HepG2 (cell line): ENCODE data around the gene BRD3. TPM values are rescaled to one million over a fixed set of nuclear protein-coding genes. Genes with fewer than 3 reads are reported as not detected.

Experiments
- CENPT ChIP-seq: sonication (generic); formaldehyde crosslinking; IDR thresholded peaks from 2 replicates; pipeline ENCODE4 v1.8.0; 2022; ENCODE audit warnings: low read depth, mild to moderate bottlenecking, moderate library complexity, missing genetic modification reagents
- DR1 ChIP-seq: sonication (generic); formaldehyde crosslinking; IDR thresholded peaks from 2 replicates; pipeline ENCODE4 v1.8.0; 2021; ENCODE audit warnings: mild to moderate bottlenecking, missing genetic modification reagents, inconsistent platforms
- HNRNPLL ChIP-seq: fragments of 200-400 bp; formaldehyde crosslinking; IDR thresholded peaks from 2 replicates; pipeline ENCODE4 v1.6.1; 2017; ENCODE audit warnings: mild to moderate bottlenecking, low read depth, low read length; ENCODE audit not compliant: poor library complexity, severe bottlenecking
- MBD4 ChIP-seq: IDR thresholded peaks from 2 replicates; pipeline ENCODE4 v1.6.1; 2012; ENCODE audit warnings: low read length, inconsistent platforms, borderline replicate concordance
- PCBP1 ChIP-seq: fragments of 200-400 bp; formaldehyde crosslinking; IDR thresholded peaks from 2 replicates; pipeline ENCODE4 v1.6.1; 2017; ENCODE audit warnings: mild to moderate bottlenecking, low read depth, low read length, borderline replicate concordance
- RBAK ChIP-seq: sonication (generic); formaldehyde crosslinking; IDR thresholded peaks from 2 replicates; pipeline ENCODE4 v1.5.1; 2020; ENCODE audit warnings: mild to moderate bottlenecking, missing genetic modification reagents
- RXRB ChIP-seq: IDR thresholded peaks from 2 replicates; pipeline ENCODE4 v1.6.1; 2016; ENCODE audit warnings: borderline replicate concordance, missing genetic modification reagents, missing compliant biosample characterization
- SAP130 ChIP-seq: IDR thresholded peaks from 2 replicates; pipeline ENCODE4 v1.6.1; 2016; ENCODE audit warnings: low read depth
- SATB2 ChIP-seq: sonication (generic); formaldehyde crosslinking; IDR thresholded peaks from 2 replicates; pipeline ENCODE4 v1.5.0; 2020; ENCODE audit warnings: missing genetic modification reagents
- SP5 ChIP-seq: IDR thresholded peaks from 2 replicates; pipeline ENCODE4 v1.6.1; 2016; ENCODE audit warnings: low read depth, borderline replicate concordance
- SRSF9 ChIP-seq: fragments of 200-400 bp; formaldehyde crosslinking; IDR thresholded peaks from 2 replicates; pipeline ENCODE4 v1.6.1; 2018; ENCODE audit warnings: borderline replicate concordance, mild to moderate bottlenecking, low read depth, low read length; ENCODE audit not compliant: insufficient read depth, poor library complexity, severe bottlenecking
- ZNF180 ChIP-seq: sonication (generic); formaldehyde crosslinking; IDR thresholded peaks from 2 replicates; pipeline ENCODE4 v1.4.0; 2020; ENCODE audit warnings: low read depth, missing genetic modification reagents, borderline replicate concordance
- ZNF792 ChIP-seq: IDR thresholded peaks from 2 replicates; pipeline ENCODE4 v1.6.1; 2016
- polyA plus RNA-seq, 8 experiments: library from polyadenylated mRNA; depleted of rRNA in 3 of 8; stranded (reverse) in 7 of 8; unstranded in 1 of 8; fragments of >200 nt; fragmentation: Illumina TruSeq in 4 of 8; extraction: Trizol in 4 of 8; gene quantifications; 2 replicates each; pipeline versions ENCODE4 v1.2.1 to v1.2.3, GENCODE V29; 2011 to 2016; ENCODE audit warnings: low read depth in 4 of 8, missing spikeins in 1 of 8, mixed read lengths in 1 of 8; ENCODE audit not compliant: insufficient read depth in 1 of 8
- total RNA-seq, 5 experiments: library from RNA; depleted of rRNA; stranded (reverse); fragments of >200 nt; fragmentation: Illumina TruSeq; extraction: Trizol; gene quantifications; 2 replicates each; pipeline ENCODE4 v1.2.3, GENCODE V29; 2016; ENCODE audit warnings: low read depth in 1 of 5
- TF ChIP-seq, protein P1 (sequence below): sonication (generic); formaldehyde crosslinking; IDR thresholded peaks from 2 replicates; pipeline ENCODE4 v1.4.0; 2020; ENCODE audit warnings: missing genetic modification reagents, mild to moderate bottlenecking, borderline replicate concordance
- TF ChIP-seq, protein P2 (sequence below): sonication (generic); formaldehyde crosslinking; IDR thresholded peaks from 2 replicates; pipeline ENCODE4 v1.4.0; 2020; ENCODE audit warnings: missing genetic modification reagents, borderline replicate concordance
- TF ChIP-seq, protein P3 (sequence below): sonication (generic); formaldehyde crosslinking; IDR thresholded peaks from 2 replicates; pipeline ENCODE4 v1.8.1; 2023; ENCODE audit warnings: mild to moderate bottlenecking, missing genetic modification reagents
- TF ChIP-seq, protein P4 (sequence below): sonication (generic); formaldehyde crosslinking; IDR thresholded peaks from 2 replicates; pipeline ENCODE4 v1.4.0; 2020; ENCODE audit warnings: missing genetic modification reagents

Gene BRD3
- total and polyA plus RNA-seq, 2 of the 13 experiments (the other 11 are each of a cell fraction or from before 2014, with no cell fraction given) = 5.9 to 12.9 TPM

DNA sequence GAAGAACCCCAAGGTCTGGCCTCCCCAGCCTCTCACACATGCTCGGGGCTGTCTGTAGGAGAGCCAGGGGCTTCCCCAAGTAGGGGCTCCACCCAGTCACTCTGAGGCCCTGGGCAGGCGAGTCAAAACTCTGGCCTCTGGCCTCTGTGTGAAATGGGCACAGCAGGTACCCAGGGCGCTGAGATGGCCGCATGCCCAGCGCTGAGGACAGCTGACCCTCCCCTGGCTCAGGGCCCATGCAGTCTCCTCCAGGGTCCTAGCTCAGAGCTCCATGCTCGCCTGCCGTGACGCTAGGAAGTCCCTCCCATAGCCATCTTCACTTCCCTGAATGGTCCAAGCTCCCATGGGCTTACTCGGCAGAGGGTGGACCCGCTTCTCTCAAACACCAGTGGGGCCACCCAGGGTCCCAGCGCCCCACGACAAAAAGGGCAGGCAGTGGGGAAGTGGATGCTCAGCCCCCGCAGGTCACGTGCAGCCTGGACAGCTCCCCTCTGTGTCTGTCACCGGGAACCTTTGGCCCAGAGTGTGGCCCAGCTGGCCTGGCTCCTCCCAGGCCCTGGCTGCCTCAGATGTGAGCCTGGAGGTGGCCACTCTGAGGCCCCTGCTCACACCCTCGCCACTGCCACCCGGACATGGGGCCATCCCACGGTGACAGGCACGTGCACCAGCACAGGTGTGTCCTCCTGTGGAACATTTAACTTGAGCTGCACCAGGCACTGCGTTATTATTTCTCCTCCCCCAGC, 63.5 kb downstream of the BRD3 start (continued):
- TF ChIP-seq, protein P1, sequence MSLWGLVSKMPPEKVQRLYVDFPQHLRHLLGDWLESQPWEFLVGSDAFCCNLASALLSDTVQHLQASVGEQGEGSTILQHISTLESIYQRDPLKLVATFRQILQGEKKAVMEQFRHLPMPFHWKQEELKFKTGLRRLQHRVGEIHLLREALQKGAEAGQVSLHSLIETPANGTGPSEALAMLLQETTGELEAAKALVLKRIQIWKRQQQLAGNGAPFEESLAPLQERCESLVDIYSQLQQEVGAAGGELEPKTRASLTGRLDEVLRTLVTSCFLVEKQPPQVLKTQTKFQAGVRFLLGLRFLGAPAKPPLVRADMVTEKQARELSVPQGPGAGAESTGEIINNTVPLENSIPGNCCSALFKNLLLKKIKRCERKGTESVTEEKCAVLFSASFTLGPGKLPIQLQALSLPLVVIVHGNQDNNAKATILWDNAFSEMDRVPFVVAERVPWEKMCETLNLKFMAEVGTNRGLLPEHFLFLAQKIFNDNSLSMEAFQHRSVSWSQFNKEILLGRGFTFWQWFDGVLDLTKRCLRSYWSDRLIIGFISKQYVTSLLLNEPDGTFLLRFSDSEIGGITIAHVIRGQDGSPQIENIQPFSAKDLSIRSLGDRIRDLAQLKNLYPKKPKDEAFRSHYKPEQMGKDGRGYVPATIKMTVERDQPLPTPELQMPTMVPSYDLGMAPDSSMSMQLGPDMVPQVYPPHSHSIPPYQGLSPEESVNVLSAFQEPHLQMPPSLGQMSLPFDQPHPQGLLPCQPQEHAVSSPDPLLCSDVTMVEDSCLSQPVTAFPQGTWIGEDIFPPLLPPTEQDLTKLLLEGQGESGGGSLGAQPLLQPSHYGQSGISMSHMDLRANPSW (CRISPR knock-in tag) = no peak
- no peak for TF ChIP-seq CENPT (CRISPR knock-in tag)
- TF ChIP-seq PCBP1 = no peak
- no peak for TF ChIP-seq ZNF792 (CRISPR knock-in tag)
- TF ChIP-seq SATB2 (CRISPR knock-in tag) = no peak
- TF ChIP-seq, protein P2, sequence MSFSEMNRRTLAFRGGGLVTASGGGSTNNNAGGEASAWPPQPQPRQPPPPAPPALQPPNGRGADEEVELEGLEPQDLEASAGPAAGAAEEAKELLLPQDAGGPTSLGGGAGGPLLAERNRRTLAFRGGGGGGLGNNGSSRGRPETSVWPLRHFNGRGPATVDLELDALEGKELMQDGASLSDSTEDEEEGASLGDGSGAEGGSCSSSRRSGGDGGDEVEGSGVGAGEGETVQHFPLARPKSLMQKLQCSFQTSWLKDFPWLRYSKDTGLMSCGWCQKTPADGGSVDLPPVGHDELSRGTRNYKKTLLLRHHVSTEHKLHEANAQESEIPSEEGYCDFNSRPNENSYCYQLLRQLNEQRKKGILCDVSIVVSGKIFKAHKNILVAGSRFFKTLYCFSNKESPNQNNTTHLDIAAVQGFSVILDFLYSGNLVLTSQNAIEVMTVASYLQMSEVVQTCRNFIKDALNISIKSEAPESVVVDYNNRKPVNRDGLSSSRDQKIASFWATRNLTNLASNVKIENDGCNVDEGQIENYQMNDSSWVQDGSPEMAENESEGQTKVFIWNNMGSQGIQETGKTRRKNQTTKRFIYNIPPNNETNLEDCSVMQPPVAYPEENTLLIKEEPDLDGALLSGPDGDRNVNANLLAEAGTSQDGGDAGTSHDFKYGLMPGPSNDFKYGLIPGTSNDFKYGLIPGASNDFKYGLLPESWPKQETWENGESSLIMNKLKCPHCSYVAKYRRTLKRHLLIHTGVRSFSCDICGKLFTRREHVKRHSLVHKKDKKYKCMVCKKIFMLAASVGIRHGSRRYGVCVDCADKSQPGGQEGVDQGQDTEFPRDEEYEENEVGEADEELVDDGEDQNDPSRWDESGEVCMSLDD (CRISPR knock-in tag) = no peak
- TF ChIP-seq RBAK (CRISPR knock-in tag) = no peak
- TF ChIP-seq DR1 = no peak
- TF ChIP-seq, protein P3, sequence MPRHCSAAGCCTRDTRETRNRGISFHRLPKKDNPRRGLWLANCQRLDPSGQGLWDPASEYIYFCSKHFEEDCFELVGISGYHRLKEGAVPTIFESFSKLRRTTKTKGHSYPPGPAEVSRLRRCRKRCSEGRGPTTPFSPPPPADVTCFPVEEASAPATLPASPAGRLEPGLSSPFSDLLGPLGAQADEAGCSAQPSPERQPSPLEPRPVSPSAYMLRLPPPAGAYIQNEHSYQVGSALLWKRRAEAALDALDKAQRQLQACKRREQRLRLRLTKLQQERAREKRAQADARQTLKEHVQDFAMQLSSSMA (CRISPR knock-in tag) = no peak
- no peak for TF ChIP-seq ZNF180 (CRISPR knock-in tag)
- no peak for TF ChIP-seq HNRNPLL
- 0 out of 2 replicates have a peak, but pooled peaks have one; percentile 34 for TF ChIP-seq SP5
- no peak for TF ChIP-seq MBD4
- TF ChIP-seq, protein P4, sequence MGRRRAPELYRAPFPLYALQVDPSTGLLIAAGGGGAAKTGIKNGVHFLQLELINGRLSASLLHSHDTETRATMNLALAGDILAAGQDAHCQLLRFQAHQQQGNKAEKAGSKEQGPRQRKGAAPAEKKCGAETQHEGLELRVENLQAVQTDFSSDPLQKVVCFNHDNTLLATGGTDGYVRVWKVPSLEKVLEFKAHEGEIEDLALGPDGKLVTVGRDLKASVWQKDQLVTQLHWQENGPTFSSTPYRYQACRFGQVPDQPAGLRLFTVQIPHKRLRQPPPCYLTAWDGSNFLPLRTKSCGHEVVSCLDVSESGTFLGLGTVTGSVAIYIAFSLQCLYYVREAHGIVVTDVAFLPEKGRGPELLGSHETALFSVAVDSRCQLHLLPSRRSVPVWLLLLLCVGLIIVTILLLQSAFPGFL (CRISPR knock-in tag) = no peak
- TF ChIP-seq SRSF9 = no peak
- TF ChIP-seq RXRB (CRISPR knock-in tag) = peak; percentile 23; the same call in 1 of the 2 replicates
- peak; percentile 54 for TF ChIP-seq SAP130 (CRISPR knock-in tag)
